A549 treated with CpdA at 1 μM for 4 hours (cell line): ENCODE measurements around the gene BLTP1. TPM values are rescaled to one million over a fixed set of nuclear protein-coding genes. Genes with fewer than 3 reads are reported as not detected.

Source experiments
- total RNA-seq: library from RNA; stranded (reverse); fragments of 200-300 nt; extraction: Qiagen RNA extraction; gene quantifications from 5 replicates; pipeline ENCODE4 v1.2.3, GENCODE V29; 2022; ENCODE audit warnings: low read depth

The BLTP1 gene
- total RNA-seq = 5.6 to 10.5 TPM (median 7.9 TPM) in 5 replicates

DNA sequence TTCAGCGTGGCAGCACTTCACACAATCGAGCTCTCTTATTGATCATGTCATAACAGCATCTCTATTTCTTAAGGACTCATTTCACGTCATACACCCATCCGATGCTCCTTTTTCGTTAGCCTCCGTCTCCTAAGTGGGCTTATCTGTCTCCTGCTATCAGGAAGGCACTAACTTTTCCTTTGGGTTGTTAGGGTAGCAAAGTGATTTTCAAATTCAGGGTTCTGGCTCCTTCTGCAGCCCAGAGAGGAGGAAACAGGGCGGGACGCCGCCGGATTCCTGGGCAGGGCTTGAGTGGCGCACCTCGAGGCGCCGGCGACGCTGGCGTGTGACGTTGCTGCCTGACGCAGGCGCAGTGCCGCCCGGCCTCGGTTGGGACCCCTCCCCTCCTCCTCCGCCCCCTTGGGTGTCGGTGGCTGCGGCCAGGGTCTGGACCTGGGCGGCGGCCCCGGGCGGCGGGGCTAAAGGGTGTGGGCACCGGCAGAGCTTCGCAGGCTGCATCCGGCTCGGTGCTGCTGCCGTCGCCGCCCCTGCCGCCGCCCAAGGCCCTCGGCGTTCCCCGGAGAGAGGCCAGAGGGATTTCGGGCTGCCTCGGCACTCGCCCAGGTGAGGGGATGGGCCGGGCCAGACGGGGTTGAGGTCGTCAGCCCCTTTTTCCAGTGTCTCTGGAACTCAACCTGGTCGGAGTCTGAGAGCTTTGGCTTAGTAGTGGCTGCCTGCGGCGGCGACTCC is at the start of gene BLTP1:
Gene BLTP1, plus strand, starts transcription at position 350 of the 729 bp plus-strand sequence. CDS start 18,317 bp downstream, outside the sequence.

Other genes starting within 250 kb of the BLTP1 start
- 0.03 to 0.08 TPM (median 0.05 TPM) in 3 of 5 replicates, not detected in the others for gene TRPC3, start 200.3 kb upstream of the BLTP1 start, total RNA-seq
- not detected in 5 replicates for gene ADAD1, start 226.7 kb downstream of the BLTP1 start, total RNA-seq